IMR-90 (cell line): Measurements from ENCODE around the gene DAP3. TPM values are rescaled to one million over a fixed set of nuclear protein-coding genes. Genes with fewer than 3 reads are reported as not detected.
A peak's percentile ranks its signal among the peaks of the same experiment; 100 is the strongest.

Source experiments
- ATAC-seq: fragments of 200-7000 bp; cut with Tn5 transposase; 2 replicates; pipeline ENCODE4 v1.9.1; 2020; ENCODE audit warnings: low read depth, mild to moderate bottlenecking, moderate library complexity
- BruUV-seq: library from RNA; stranded (reverse); fragments of 400-500 nt; replicated peaks from 2 replicates; lab custom pipeline; 2021; lab: Mats Ljungman, UMichigan
- CTCF ChIA-PET: fragments of 300-600 bp; formaldehyde crosslinking; extraction: SDS; loops from one replicate; lab custom pipeline; 2021; ENCODE audit warnings: antibody characterized with exemption; lab: Yijun Ruan, JAX
- POLR2A ChIA-PET: fragments of 300-600 bp; sonication (Branson Sonifier 250); formaldehyde crosslinking; loops from one replicate; lab custom pipeline; 2022; ENCODE audit warnings: antibody characterized with exemption; ENCODE audit not compliant: unreplicated experiment; lab: Charles Lee
- DNase-seq: peaks from one replicate; pipeline ENCODE4 v3.0.0; 2013
- H2AFZ ChIP-seq: replicated peaks from 2 replicates; pipeline ENCODE3; 2013; ENCODE audit warnings: low read length, mild to moderate bottlenecking; ENCODE audit not compliant: poor library complexity
- H2AK5ac ChIP-seq: 2 replicates; pipeline ENCODE4 v1.6.1; 2013; ENCODE audit warnings: low read depth, low read length, inconsistent platforms
- H2AK9ac ChIP-seq: replicated peaks from 2 replicates; pipeline ENCODE3; 2013; ENCODE audit warnings: mild to moderate bottlenecking, low read depth, low read length, moderate library complexity; ENCODE audit not compliant: poor library complexity
- H2BK120ac ChIP-seq: 2 replicates; pipeline ENCODE4 v1.6.1; 2013; ENCODE audit warnings: low read depth, low read length, inconsistent platforms
- H2BK15ac ChIP-seq: 3 replicates; pipeline ENCODE4 v1.6.1; 2013; ENCODE audit warnings: low read depth, low read length, inconsistent platforms
- H2BK20ac ChIP-seq: 2 replicates; pipeline ENCODE4 v1.6.1; 2013; ENCODE audit warnings: low read depth, mild to moderate bottlenecking, inconsistent platforms, low read length, moderate library complexity
- H2BK5ac ChIP-seq: 2 replicates; pipeline ENCODE4 v1.6.1; 2013; ENCODE audit warnings: mild to moderate bottlenecking, low read depth, low read length, inconsistent platforms; ENCODE audit not compliant: poor library complexity, severe bottlenecking
- H3K14ac ChIP-seq: replicated peaks from 2 replicates; pipeline ENCODE4 v1.6.1; 2013; ENCODE audit warnings: low read depth, low read length, inconsistent platforms
- H3K18ac ChIP-seq: 2 replicates; pipeline ENCODE4 v1.6.1; 2013; ENCODE audit warnings: low read depth, low read length, control low read depth
- H3K23ac ChIP-seq: 2 replicates; pipeline ENCODE4 v1.6.1; 2013; ENCODE audit warnings: low read depth, low read length, inconsistent platforms
- H3K27ac ChIP-seq: 2 replicates; pipeline ENCODE4 v1.5.1; 2013; ENCODE audit warnings: mild to moderate bottlenecking, control low read depth, low read length; ENCODE audit not compliant: insufficient read depth
- H3K27me3 ChIP-seq: 2 replicates; pipeline ENCODE4 v1.6.1; 2013; ENCODE audit warnings: low read length; ENCODE audit not compliant: control insufficient read depth, insufficient read depth
- H3K36me3 ChIP-seq: 2 replicates; pipeline ENCODE4 v1.6.1; 2013; ENCODE audit warnings: low read length, mixed read lengths; ENCODE audit not compliant: control insufficient read depth, insufficient read depth
- H3K4ac ChIP-seq: 2 replicates; pipeline ENCODE4 v1.6.1; 2013; ENCODE audit warnings: low read depth, low read length, inconsistent platforms
- H3K4me1 ChIP-seq: 2 replicates; pipeline ENCODE4 v1.6.1; 2013; ENCODE audit warnings: low read length, mixed read lengths; ENCODE audit not compliant: control insufficient read depth, insufficient read depth
- H3K4me2 ChIP-seq: 2 replicates; pipeline ENCODE4 v1.6.1; 2013; ENCODE audit warnings: low read depth, mild to moderate bottlenecking, control low read depth, low read length, moderate library complexity
- H3K4me3 ChIP-seq: 2 replicates; pipeline ENCODE4 v1.5.1; 2013; ENCODE audit warnings: low read depth, mild to moderate bottlenecking, control low read depth, low read length, moderate library complexity; ENCODE audit not compliant: insufficient read depth
- H3K56ac ChIP-seq: 2 replicates; pipeline ENCODE4 v1.6.1; 2013; ENCODE audit warnings: low read length, inconsistent platforms; ENCODE audit not compliant: insufficient read depth; ENCODE audit errors: extremely low read depth
- H3K79me1 ChIP-seq, 2 experiments: 2 replicates each; pipeline ENCODE4 v1.6.1; 2013; ENCODE audit warnings: low read length in 2 of 2, inconsistent platforms in 1 of 2, low read depth in 1 of 2
- H3K9ac ChIP-seq: 2 replicates; pipeline ENCODE4 v1.6.1; 2013; ENCODE audit warnings: low read depth, low read length, control low read depth
- H3K9me1 ChIP-seq: 2 replicates; pipeline ENCODE4 v1.6.1; 2013; ENCODE audit warnings: low read length, inconsistent platforms; ENCODE audit not compliant: insufficient read depth
- H3K9me3 ChIP-seq: 2 replicates; pipeline ENCODE4 v1.6.1; 2013; ENCODE audit warnings: low read length; ENCODE audit not compliant: control insufficient read depth, insufficient read depth
- H4K20me1 ChIP-seq: 2 replicates; pipeline ENCODE4 v1.6.1; 2013; ENCODE audit warnings: low read length, inconsistent platforms; ENCODE audit not compliant: insufficient read depth
- H4K5ac ChIP-seq: 2 replicates; pipeline ENCODE4 v1.6.1; 2013; ENCODE audit warnings: mild to moderate bottlenecking, low read depth, low read length, control low read depth
- H4K8ac ChIP-seq, 2 experiments: 2 replicates each; pipeline ENCODE4 v1.6.1; 2013; ENCODE audit warnings: low read depth in 2 of 2, low read length in 2 of 2, control low read depth in 1 of 2, inconsistent platforms in 1 of 2
- H4K91ac ChIP-seq: 2 replicates; pipeline ENCODE4 v1.6.1; 2013; ENCODE audit warnings: low read depth, low read length, inconsistent platforms; ENCODE audit not compliant: insufficient read depth
- MAFK ChIP-seq: IDR thresholded peaks from 2 replicates; pipeline ENCODE4 v1.6.1; 2012; ENCODE audit warnings: low read depth, low read length, improper control_type of control experiment
- USF2 ChIP-seq: fragments of 150-350 bp; IDR thresholded peaks from 2 replicates; pipeline ENCODE4 v1.6.1; 2017; ENCODE audit warnings: mild to moderate bottlenecking, antibody characterized with exemption, low read length, low read depth
- WGBS, 2 experiments: methylation state at CpG; one replicate each; pipeline versions ENCODE4 v1.1.5 to v1.1.7; 2013; ENCODE audit warnings: missing lambda C conversion rate in 2 of 2; ENCODE audit not compliant: insufficient read length in 1 of 2; ENCODE audit errors: extremely low coverage in 2 of 2; 5-methylcytosine and 5-hydroxymethylcytosine counted together
- dilution Hi-C: fragments of 300-500 bp; cut with HindIII; formaldehyde crosslinking; loops from one replicate; pipeline ENCODE4 v1.14.3; 2018; ENCODE audit warnings: low sequenced_read_pairs; ENCODE audit not compliant: unreplicated experiment
- in situ Hi-C: fragments of 300-500 bp; cut with MboI; formaldehyde crosslinking; loops from 3 replicates; pipeline ENCODE4 v1.14.3; 2019; ENCODE audit warnings: low sequenced_read_pairs, inconsistent platforms, mixed read lengths
- intact Hi-C: fragments of 100-400 bp; cut with micrococcal nuclease; formaldehyde crosslinking; loops from 2 replicates; pipeline ENCODE4 v1.10.0; 2022
- polyA plus RNA-seq, 3 experiments: library from polyadenylated mRNA; depleted of rRNA; stranded (reverse); fragments of >200 nt; gene quantifications; 2 replicates each; pipeline ENCODE4 v1.2.3, GENCODE V29; 2012; ENCODE audit warnings: low replicate concordance in 1 of 3
- total RNA-seq: library from RNA; depleted of rRNA; stranded (reverse); fragments of >200 nt; gene quantifications from 2 replicates; pipeline ENCODE4 v1.2.3, GENCODE V29; 2012

Gene DAP3
- total and polyA plus RNA-seq, 2 of the 4 experiments (the other 2 are of a cell fraction): 48.6 to 126 TPM

GRCh38 chr1:155673003-155673402 is 15.9 kb upstream of the DAP3 start:
- H3K18ac ChIP-seq: no peak overlapping the region
- WGBS, 2 experiments: no CpG with 5 or more reads among the region's 6 CpGs
- no peak overlapping the region for H4K8ac ChIP-seq
- H2AK5ac ChIP-seq: no peak overlapping the region
- H4K5ac ChIP-seq: no peak overlapping the region
- H4K20me1 ChIP-seq: no peaks in the 10 kb centered on the region
- no peak overlapping the region for H3K14ac ChIP-seq
- no peak for TF ChIP-seq USF2
- TF ChIP-seq MAFK: peak; percentile 58; the same call in 1 of the 2 replicates
- H3K9me3 ChIP-seq: no peaks in the 10 kb centered on the region
- H2BK15ac ChIP-seq: no peak overlapping the region
- no peak overlapping the region for H2AFZ ChIP-seq
- DNase-seq (no peak), ATAC-seq (no peak)
- BruUV-seq: no TSS peak
- no peak overlapping the region for H2BK120ac ChIP-seq
- intact Hi-C loops: no loop called here
- H3K23ac ChIP-seq: no peak overlapping the region
- no peak overlapping the region for H3K4me3 ChIP-seq
- H2BK5ac ChIP-seq: no peak overlapping the region
- no peak overlapping the region for H3K4ac ChIP-seq
- H3K27ac ChIP-seq: no peak overlapping the region
- H2BK20ac ChIP-seq: no peak overlapping the region
- no peak overlapping the region for H2AK9ac ChIP-seq
- H3K36me3 ChIP-seq: peaks cover 54% of the 10 kb centered on the region
- in situ Hi-C loops: no loop called here
- no peak overlapping the region for H3K56ac ChIP-seq
- H3K27me3 ChIP-seq: no peaks in the 10 kb centered on the region
- dilution Hi-C loops: no loop called here
- no peak overlapping the region for H3K9ac ChIP-seq
- no peaks in the 10 kb centered on the region for H3K4me1 ChIP-seq
- POLR2A ChIA-PET: no interaction called here
- no peak overlapping the region for H3K4me2 ChIP-seq
- H4K91ac ChIP-seq: no peak overlapping the region
- peaks cover 8 to 18% of the 10 kb centered on the region in 2 experiments for H3K79me1 ChIP-seq
- CTCF ChIA-PET: interaction anchor here (0.6 kb wide), 1 partner anchor 55 kb away, joined by 4 read pairs; no protein-coding TSS in a partner anchor
- no peaks in the 10 kb centered on the region for H3K9me1 ChIP-seq
